OCI-LY1 (cell line): ENCODE results near the gene QRICH1.

Source experiments
- CTCF ChIP-seq: fragments of 200-600 bp; sonication (generic), shearing (Covaris generic); IDR thresholded peaks from 2 replicates; pipeline ENCODE4 v1.5.1; 2017; ENCODE audit warnings: mild to moderate bottlenecking, antibody characterized with exemption, low read length, moderate library complexity, mixed read lengths
- EZH2 ChIP-seq: fragments of 200-600 bp; sonication (generic), shearing (Covaris generic); IDR thresholded peaks from 2 replicates; pipeline ENCODE4 v1.8.0; 2017; ENCODE audit warnings: borderline replicate concordance, mixed run types, mild to moderate bottlenecking, antibody characterized with exemption, low read length, moderate library complexity, mixed read lengths

GRCh38 chr3:48996640-48997039 lies 97.2 kb downstream of the QRICH1 start:
- no peak for TF ChIP-seq CTCF
- no peak for TF ChIP-seq EZH2
